GM10266 (cell line): ENCODE data around the gene CALU.

ENCODE experiments used
- DNase-seq: peaks from one replicate; pipeline ENCODE4 v3.0.0; 2012; ENCODE audit errors: extremely low spot score
- TF ChIP-seq, protein P1 (sequence below): IDR thresholded peaks from 2 replicates; pipeline ENCODE4 v1.5.1; 2012; ENCODE audit warnings: mild to moderate bottlenecking, low read depth; ENCODE audit not compliant: control insufficient read depth, insufficient read depth; ENCODE audit errors: missing control alignments

Gene CALU

DNA sequence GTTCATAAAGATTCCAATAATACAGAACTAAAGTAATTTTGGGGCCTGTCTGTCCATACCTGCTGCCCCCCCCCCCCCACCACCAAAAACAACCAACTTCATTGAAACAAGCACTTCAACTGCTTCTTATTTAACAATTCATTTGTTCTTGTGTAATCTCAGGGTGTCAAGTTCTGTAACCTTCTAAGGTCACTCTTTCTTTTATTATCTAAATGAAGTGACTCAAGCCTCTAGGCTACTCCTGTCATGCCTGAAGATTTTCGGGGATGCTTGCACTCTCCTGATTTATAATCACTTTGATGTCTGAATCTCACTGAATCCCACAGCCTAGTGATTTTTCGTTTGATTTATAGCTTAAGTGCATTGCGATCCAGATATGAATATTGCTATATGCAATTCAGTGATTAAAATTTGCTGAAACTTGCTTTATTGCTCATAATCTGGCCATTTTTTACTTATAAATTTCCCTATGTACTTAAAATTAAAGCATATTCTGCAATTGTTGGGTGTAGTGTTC is 39.9 kb upstream of the CALU start:
- DNase-seq = no peak
- TF ChIP-seq, protein P1, sequence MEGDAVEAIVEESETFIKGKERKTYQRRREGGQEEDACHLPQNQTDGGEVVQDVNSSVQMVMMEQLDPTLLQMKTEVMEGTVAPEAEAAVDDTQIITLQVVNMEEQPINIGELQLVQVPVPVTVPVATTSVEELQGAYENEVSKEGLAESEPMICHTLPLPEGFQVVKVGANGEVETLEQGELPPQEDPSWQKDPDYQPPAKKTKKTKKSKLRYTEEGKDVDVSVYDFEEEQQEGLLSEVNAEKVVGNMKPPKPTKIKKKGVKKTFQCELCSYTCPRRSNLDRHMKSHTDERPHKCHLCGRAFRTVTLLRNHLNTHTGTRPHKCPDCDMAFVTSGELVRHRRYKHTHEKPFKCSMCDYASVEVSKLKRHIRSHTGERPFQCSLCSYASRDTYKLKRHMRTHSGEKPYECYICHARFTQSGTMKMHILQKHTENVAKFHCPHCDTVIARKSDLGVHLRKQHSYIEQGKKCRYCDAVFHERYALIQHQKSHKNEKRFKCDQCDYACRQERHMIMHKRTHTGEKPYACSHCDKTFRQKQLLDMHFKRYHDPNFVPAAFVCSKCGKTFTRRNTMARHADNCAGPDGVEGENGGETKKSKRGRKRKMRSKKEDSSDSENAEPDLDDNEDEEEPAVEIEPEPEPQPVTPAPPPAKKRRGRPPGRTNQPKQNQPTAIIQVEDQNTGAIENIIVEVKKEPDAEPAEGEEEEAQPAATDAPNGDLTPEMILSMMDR = no peak

DNA sequence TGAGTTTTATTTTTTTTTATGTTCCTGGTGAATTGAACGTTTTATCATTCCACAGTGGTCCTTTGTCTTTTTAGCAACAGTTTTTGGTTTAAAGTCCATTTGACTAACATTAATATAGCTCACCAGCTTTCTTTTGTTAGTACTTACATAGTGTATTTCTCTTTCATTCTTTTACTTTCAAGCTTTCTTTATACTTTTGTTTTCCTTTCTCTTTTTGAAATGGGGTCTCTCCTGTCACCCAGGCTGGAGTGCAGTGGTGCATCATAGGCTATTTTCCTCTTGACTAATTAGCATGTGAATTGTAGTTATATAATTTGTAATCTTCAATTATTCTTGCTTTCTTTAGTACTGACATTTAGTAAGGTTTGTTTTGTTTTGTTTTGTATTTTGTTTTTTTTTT is 39.3 kb upstream of the CALU start:
- TF ChIP-seq, protein P1 = no peak
- DNase-seq = no peak

DNA sequence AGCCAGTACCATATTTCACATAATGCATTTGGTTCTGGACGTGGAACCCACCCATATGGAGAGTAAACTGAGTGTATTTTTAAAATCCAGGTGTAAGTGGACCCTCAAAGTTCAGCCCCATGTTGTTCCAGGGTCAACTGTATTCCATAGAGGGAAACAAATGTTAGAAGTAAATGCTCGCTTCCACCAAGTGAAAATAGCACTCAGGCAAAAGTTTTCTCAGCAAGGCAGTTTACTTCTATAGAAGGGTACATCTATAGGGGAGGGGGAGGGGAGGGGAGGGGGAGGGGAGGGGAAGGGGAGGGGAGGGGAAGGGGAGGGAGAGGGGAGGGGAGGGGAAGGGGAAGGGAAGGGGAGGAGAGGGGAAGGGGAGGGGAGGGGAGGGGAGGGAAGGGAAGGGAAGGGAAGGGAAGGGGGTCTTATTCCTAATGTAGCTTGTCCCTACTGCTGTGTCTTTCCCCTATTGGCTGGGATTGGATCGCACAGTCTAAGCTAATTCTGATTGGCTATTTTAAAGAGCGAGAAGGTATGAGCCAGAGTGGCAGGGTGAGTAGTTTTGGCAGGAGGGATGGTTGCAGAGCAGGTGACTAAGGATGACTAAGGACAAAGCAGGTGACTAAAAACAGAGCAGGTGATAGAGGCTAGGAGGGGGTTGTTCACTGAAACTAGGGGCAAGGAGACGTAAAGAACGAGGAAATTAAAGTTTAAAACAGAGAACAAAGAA is 37.9 kb upstream of the CALU start:
- TF ChIP-seq, protein P1 = no peak
- DNase-seq = no peak

DNA sequence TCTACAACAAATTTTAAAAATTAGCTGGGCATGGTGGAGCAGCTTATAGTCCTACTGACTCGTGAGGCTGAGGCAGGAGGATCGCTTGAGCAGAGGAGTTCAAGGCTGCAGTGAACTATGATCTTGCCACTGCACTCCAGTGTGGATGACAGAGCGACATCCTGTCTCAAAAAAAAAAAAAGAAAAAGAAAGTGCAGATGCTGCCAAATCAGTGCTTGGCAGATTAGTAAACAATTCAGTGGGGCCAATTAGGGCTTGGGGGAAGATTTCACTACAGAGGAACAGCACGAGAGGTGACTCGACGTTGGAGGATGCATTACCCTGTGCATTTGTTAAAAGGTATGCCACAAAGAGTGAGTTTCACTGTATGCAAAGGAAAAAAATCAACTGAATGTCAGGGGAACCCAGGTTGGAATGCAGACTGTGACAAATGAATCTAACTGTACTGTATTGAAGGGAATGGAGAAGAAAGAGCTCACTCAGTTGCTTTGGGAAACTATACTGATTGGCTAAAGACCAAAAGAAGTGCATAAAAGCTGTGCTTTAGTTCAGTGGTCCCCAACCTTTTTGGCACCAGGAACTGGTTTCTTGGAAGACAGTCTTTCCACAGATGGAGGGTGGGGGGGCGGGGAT is 35.4 kb upstream of the CALU start:
- TF ChIP-seq, protein P1 = no peak
- DNase-seq = no peak

DNA sequence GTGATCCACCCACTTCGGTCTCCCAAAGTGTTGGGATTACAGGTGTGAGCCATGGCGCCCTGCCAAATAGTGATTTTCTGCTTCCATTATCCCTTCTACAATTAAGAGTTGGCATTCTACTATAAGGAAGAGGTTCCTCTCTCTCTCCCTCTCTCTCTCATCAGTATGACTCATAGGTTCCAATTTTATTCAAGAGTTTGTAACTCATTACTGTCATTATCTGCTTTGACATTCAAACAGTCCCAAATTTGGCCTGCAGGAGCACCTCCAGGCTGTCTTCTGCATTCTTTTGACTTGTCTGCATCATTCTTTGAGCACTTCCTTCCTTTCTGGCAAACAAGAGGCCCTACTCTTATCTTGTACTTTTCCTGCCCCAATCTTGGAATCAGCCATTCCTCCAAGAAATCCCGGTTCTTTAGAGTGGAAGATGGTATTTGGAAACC is 33.2 kb upstream of the CALU start:
- TF ChIP-seq, protein P1 = no peak
- DNase-seq = no peak

DNA sequence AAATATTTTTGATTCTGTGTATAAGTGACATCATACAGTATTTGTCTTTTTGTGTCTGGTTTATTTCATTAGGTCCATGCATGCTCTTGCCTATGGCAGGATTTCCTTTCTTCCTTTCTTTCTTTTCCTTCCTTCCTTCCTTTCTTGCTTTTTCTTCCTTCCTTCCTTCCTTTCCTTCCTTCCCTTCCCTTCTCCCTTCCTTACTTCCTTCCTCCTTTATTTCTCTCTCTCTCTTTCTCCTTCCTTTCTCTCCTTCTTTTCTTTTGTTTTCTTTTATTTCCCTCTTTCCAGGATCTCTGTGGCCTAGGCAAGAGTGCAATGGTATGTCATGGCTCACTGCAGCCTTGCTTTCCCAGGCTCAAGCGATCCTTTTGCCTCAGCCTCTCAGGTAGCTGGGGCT is 31.4 kb upstream of the CALU start:
- DNase-seq = no peak

More for the DNA sequence above, 31.4 kb upstream of the CALU start:
- TF ChIP-seq, protein P1 = no peak
